LNCaP clone FGC (cell line): Measurements from ENCODE around the gene GMDS.

Experiments used
- DNase-seq: peaks from one replicate; pipeline ENCODE4 v3.0.0-alpha.2; 2011; ENCODE audit warnings: low read depth
- H3K4me3 ChIP-seq: 2 replicates; pipeline ENCODE4 v1.5.1; 2011; ENCODE audit warnings: mild to moderate bottlenecking, low read depth, low read length, control low read depth
- TF ChIP-seq, protein P1 (sequence below): IDR thresholded peaks from 2 replicates; pipeline ENCODE4 v1.5.1; 2012; ENCODE audit warnings: mild to moderate bottlenecking; ENCODE audit not compliant: control insufficient read depth, insufficient read depth; ENCODE audit errors: extremely low read depth

GMDS gene

DNA sequence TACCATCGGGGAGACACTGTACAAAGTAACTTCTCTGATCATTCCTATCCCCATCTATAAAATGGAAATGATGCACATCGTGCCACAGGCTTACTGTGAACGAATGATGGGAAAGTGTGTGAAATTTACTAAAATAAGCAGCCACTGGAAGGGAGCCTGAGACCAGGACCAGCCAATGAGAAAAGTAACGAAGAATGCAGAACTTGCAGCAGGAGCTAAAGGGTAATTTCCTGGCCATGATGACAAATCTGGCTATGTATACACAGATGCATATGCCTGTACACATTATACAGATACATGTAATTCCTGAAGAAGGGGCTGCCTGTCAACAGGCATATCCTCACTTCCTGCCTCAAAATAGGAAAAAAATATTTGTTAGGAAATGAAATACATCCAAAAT lies 47.4 kb downstream of the GMDS start:
- DNase-seq = no peak
- no peak overlapping the region for H3K4me3 ChIP-seq
- TF ChIP-seq, protein P1, sequence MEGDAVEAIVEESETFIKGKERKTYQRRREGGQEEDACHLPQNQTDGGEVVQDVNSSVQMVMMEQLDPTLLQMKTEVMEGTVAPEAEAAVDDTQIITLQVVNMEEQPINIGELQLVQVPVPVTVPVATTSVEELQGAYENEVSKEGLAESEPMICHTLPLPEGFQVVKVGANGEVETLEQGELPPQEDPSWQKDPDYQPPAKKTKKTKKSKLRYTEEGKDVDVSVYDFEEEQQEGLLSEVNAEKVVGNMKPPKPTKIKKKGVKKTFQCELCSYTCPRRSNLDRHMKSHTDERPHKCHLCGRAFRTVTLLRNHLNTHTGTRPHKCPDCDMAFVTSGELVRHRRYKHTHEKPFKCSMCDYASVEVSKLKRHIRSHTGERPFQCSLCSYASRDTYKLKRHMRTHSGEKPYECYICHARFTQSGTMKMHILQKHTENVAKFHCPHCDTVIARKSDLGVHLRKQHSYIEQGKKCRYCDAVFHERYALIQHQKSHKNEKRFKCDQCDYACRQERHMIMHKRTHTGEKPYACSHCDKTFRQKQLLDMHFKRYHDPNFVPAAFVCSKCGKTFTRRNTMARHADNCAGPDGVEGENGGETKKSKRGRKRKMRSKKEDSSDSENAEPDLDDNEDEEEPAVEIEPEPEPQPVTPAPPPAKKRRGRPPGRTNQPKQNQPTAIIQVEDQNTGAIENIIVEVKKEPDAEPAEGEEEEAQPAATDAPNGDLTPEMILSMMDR = no peak

DNA sequence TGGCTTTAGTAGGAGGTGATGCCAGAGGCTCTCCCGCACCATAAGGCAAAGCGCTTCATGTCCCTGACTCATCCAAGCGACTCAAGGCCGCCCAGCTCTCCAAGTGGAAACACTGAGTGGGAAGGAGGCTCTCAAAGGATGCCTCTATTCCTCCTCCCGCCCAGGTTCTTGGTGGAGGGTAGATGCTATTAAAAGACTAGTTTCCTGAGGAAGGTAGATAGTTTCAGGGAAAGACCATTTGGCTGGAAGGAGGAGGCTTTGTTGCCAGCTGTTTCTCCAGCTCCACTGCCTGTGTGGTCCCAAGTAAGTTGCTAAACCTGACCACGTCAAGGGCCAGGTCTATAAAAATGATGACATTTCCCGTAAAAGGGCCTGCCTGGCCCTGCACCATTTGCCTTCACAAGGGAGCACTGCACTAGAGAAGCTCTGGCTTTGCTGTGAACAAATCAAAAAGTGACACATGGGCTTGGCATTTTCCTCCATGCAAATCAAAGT lies 48.2 kb downstream of the GMDS start:
- TF ChIP-seq, protein P1 = no peak
- DNase-seq = peak; percentile 35
- no peak overlapping the region for H3K4me3 ChIP-seq

DNA sequence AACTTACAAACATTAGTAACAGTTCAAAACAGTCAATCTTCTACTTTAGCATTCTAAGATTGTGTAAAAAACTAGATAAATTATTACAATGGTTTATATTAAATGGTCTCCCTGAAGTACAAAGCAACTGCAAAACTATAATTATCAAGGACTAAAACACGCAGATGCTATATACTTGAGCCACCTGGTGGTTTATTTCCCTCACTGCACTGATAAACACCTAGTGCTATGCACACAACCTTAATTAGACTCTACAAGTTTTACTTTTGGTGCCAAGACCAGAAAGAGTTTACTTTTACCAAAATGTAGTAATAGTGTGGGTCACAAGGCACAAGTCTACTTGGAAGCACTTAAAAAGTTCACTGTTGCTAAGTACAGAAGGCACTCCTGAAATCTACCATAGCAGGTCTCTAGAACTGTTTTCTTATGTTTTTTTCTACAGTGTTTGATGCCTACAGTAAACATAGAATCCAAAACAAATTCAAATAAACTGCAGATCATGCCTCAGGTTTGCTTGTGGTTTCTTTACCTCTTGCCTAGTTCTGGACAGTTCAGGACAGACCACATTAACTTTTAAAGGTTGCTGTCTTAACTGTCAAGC lies 49.2 kb downstream of the GMDS start:
- TF ChIP-seq, protein P1 = peak; percentile 70
- no peak overlapping the region for H3K4me3 ChIP-seq
- peak; percentile 33 for DNase-seq

DNA sequence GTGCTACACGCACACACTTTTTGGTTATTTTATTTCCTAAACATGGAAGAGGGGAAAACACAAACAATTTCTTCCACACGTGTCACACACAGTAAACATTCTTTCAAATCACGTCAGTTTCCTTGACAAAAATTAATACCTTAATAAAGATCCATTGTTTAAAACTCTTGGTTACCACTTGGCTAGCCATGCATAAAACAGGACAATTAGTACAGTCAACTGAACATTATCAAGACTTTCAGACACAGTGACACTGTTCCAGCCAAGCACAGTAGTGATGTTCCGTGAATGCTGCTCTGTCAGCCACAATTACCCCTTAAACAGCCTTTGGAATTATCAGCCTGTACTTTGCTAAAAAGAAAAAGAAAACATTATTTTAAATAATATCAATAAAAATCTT lies 50.8 kb downstream of the GMDS start:
- TF ChIP-seq, protein P1 = no peak
- H3K4me3 ChIP-seq = no peak overlapping the region
- no peak for DNase-seq

DNA sequence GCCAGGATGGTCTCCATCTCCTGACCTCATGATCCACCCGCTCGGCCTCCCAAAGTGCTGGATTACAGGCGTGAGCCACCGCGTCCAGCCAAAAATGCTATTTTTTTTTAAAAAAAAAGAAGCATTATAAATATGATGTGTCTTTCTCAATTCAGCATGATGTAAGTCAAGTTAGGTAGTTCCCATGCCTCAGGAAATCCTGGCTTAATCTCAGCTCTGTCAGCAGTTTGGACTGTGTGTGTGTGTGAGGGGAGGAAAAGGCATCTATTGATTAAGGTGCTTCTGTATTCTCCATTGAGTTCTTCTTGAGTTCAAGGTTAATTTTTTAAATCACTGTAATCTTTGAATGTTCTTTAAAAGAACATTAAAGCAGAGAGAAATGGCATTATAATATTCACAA lies 51.5 kb downstream of the GMDS start:
- TF ChIP-seq, protein P1 = no peak
- DNase-seq = no peak
- no peak overlapping the region for H3K4me3 ChIP-seq

DNA sequence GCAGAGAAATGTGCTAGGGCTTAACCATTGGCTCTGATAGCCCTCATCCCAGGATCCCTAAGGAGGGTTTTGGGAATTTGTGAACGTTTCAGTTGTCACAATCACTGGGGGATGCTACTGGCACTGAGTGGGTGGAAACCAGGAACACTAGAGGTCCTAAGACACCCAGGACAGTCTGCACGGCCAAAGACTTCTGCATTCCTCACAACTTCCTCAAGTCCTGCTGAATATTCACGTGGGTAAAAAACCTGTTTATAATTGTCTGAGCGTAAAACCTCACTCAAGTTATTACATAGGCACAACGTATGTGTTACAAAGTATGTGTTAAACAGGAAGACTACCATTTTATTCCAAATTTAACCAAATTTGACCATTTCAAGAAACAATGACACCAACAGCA lies 52.4 kb downstream of the GMDS start:
- TF ChIP-seq, protein P1 = no peak
- DNase-seq = no peak
- no peak overlapping the region for H3K4me3 ChIP-seq

DNA sequence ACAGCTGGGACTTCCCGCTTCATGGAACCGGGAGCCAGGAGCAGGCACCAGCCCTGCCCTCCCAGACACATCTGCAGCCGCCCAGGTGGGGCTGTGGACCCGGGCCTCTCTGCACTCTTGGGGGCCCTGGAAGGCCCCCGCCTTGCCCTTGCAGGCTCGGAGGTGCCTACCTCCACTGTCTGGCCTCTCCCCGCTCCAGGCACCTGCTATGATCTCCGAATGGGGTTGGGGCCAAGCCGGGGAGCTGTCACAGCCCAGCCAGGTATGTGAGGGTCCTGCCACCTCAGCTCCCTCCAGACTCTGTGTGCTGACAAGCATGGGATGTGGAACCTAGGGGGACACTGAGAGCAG lies 54.0 kb downstream of the GMDS start:
- TF ChIP-seq, protein P1 = no peak
- no peak overlapping the region for H3K4me3 ChIP-seq
- DNase-seq = no peak
